Osteoblast (primary cell): ENCODE results near the gene CCNO. TPM values are rescaled to one million over a fixed set of nuclear protein-coding genes. Genes with fewer than 3 reads are reported as not detected.

ENCODE experiments used
- DNase-seq: peaks from one replicate; pipeline ENCODE4 v3.0.0; 2011; ENCODE audit warnings: low spot score, mixed read lengths; ENCODE audit not compliant: insufficient read length; ENCODE audit errors: missing footprints
- H2AFZ ChIP-seq: 2 replicates; pipeline ENCODE4 v1.6.0; 2011; ENCODE audit warnings: mild to moderate bottlenecking, low read length
- H3K27ac ChIP-seq: 2 replicates; pipeline ENCODE4 v1.5.1; 2011; ENCODE audit warnings: mild to moderate bottlenecking, low read depth, low read length, moderate library complexity
- H3K27me3 ChIP-seq: 2 replicates; pipeline ENCODE4 v1.6.0; 2012; ENCODE audit warnings: mild to moderate bottlenecking, control low read depth, inconsistent platforms, low read length, moderate library complexity; ENCODE audit not compliant: insufficient read depth
- H3K36me3 ChIP-seq: 2 replicates; pipeline ENCODE4 v1.5.1; 2011; ENCODE audit warnings: mild to moderate bottlenecking, low read length, control low read depth, moderate library complexity; ENCODE audit not compliant: insufficient read depth
- H3K4me1 ChIP-seq: 2 replicates; pipeline ENCODE4 v1.5.1; 2011; ENCODE audit warnings: mild to moderate bottlenecking, low read length, control low read depth, moderate library complexity; ENCODE audit not compliant: insufficient read depth
- H3K4me2 ChIP-seq: 2 replicates; pipeline ENCODE4 v1.6.0; 2011; ENCODE audit warnings: mild to moderate bottlenecking, low read length; ENCODE audit not compliant: insufficient read depth
- H3K4me3 ChIP-seq: fragments of 200-600 bp; sonication (generic); 3 replicates; pipeline ENCODE4 v1.5.1; 2012; ENCODE audit warnings: mild to moderate bottlenecking, low read length, inconsistent platforms; ENCODE audit not compliant: insufficient read depth
- H3K79me2 ChIP-seq: 2 replicates; pipeline ENCODE4 v1.6.0; 2012; ENCODE audit warnings: mild to moderate bottlenecking, low read length, control low read depth, inconsistent platforms; ENCODE audit not compliant: insufficient read depth
- H3K9me3 ChIP-seq: 2 replicates; pipeline ENCODE4 v1.5.1; 2011; ENCODE audit warnings: low read depth, low read length, control low read depth
- H4K20me1 ChIP-seq: 2 replicates; pipeline ENCODE4 v1.6.0; 2012; ENCODE audit warnings: mild to moderate bottlenecking, low read length, control low read depth; ENCODE audit not compliant: insufficient read depth
- total RNA-seq: library from RNA; depleted of rRNA; stranded (reverse); fragments of >200 nt; gene quantifications from 2 replicates; pipeline ENCODE4 v1.2.3, GENCODE V29; 2012
- TF ChIP-seq, protein P1 (sequence below): IDR thresholded peaks from 2 replicates; pipeline ENCODE4 v1.5.1; 2011; ENCODE audit warnings: mild to moderate bottlenecking, low read depth, low read length, moderate library complexity; ENCODE audit errors: extremely low read depth

Gene CCNO
- total RNA-seq, 1 donor = 1.4 TPM

DNA sequence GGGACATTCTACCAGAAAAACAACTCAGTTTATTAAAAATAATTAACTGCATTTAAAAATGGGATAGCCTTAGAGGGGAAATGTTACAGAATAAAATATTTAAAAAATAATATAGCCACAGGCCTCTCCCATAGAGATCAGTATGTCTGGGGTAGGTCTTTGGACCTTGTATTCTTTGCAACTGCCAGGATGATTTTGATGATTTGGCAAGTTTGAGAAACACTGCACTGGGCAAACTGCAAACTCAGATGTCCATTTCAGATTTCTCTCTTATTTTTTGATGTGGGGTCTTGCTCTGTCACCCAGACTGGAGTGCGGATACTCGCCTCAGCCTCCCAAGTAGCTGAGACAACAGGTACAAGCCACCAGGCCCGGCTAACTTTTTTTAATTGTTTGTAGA is 24.9 kb upstream of the CCNO start:
- Histone ChIP-seq H3K36me3 (peaks cover 58% of the 10 kb centered on the region), H4K20me1 (no peaks in the 10 kb centered on the region), H3K4me3 (no peak overlapping the region), H3K4me2 (no peak overlapping the region), H3K4me1 (no peaks in the 10 kb centered on the region), H3K27me3 (no peaks in the 10 kb centered on the region), H3K27ac (no peak overlapping the region), H3K9me3 (no peaks in the 10 kb centered on the region), H3K79me2 (no peaks in the 10 kb centered on the region), H2AFZ (no peak overlapping the region)
- DNase-seq = no peak
- TF ChIP-seq, protein P1, sequence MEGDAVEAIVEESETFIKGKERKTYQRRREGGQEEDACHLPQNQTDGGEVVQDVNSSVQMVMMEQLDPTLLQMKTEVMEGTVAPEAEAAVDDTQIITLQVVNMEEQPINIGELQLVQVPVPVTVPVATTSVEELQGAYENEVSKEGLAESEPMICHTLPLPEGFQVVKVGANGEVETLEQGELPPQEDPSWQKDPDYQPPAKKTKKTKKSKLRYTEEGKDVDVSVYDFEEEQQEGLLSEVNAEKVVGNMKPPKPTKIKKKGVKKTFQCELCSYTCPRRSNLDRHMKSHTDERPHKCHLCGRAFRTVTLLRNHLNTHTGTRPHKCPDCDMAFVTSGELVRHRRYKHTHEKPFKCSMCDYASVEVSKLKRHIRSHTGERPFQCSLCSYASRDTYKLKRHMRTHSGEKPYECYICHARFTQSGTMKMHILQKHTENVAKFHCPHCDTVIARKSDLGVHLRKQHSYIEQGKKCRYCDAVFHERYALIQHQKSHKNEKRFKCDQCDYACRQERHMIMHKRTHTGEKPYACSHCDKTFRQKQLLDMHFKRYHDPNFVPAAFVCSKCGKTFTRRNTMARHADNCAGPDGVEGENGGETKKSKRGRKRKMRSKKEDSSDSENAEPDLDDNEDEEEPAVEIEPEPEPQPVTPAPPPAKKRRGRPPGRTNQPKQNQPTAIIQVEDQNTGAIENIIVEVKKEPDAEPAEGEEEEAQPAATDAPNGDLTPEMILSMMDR = no peak

DNA sequence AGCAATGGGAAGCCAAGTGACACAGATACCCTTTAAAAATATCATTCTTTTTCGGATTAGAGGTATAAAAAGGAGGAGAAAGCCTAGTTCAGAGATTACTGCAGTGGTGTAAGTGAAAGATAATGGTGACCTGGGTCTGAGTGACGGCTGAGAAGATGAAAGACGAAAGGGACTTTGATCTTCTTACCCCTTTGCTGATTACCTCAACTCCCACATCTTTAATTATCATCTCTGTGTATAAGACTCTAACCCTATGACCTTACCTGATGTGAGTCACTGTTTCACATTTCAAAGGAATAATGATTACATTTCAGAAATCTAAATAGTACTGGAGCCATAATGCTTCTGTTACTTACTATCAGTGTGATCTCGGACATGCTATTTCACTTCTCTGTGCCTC is 21.4 kb upstream of the CCNO start:
- Histone ChIP-seq H3K36me3 (peaks cover 35% of the 10 kb centered on the region), H2AFZ (no peak overlapping the region), H3K27me3 (no peaks in the 10 kb centered on the region), H4K20me1 (no peaks in the 10 kb centered on the region), H3K27ac (no peak overlapping the region), H3K9me3 (no peaks in the 10 kb centered on the region), H3K4me3 (no peak overlapping the region), H3K4me2 (no peak overlapping the region), H3K79me2 (no peaks in the 10 kb centered on the region), H3K4me1 (no peaks in the 10 kb centered on the region)
- TF ChIP-seq, protein P1 = no peak
- DNase-seq = no peak

DNA sequence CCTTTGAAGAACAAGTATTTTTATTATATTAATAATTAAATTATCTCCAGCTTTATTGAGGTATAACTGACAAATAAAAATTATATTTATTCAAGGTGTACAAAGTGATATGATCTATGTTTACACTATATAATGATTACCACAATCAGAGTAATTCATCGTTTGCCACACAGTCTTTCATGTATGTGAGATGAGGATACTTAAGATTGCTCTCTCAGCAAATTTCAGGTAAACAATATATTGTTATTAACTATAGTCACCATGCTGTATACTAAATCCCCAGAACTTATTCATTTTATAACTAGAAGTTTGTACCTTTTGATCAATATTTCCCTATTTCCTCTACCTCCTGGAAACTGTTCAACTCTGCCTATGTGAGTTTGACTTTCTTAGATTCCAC is 16.7 kb upstream of the CCNO start:
- H3K4me2 ChIP-seq = no peak overlapping the region
- no peaks in the 10 kb centered on the region for H3K4me1 ChIP-seq
- TF ChIP-seq, protein P1 = no peak
- no peaks in the 10 kb centered on the region for H3K9me3 ChIP-seq
- no peaks in the 10 kb centered on the region for H4K20me1 ChIP-seq
- H3K36me3 ChIP-seq = no peaks in the 10 kb centered on the region
- no peak overlapping the region for H2AFZ ChIP-seq
- no peak for DNase-seq
- no peaks in the 10 kb centered on the region for H3K27me3 ChIP-seq
- no peak overlapping the region for H3K4me3 ChIP-seq
- H3K79me2 ChIP-seq = no peaks in the 10 kb centered on the region
- H3K27ac ChIP-seq = no peak overlapping the region

DNA sequence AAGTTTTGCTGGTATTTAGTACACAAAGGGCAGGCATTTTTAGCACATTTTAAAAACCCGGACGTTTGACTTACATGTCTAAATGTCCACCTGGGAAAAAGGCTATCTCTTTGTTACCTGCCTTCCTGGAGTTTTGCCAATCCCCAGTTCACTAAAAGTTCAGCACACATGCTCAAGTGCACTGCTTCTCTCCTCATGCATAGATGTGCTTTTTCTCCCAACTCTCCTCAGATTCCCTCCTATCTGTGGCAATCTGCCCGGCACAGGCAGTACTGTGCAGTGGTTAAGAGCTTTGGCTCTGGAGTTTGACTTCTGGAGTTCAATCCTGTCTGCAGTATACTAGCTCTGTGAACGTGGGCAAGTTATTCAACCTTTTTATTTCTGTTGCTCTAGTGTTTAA is 8.3 kb upstream of the CCNO start:
- Histone ChIP-seq H3K79me2 (no peaks in the 10 kb centered on the region), H3K9me3 (no peaks in the 10 kb centered on the region), H4K20me1 (no peaks in the 10 kb centered on the region), H2AFZ (no peak overlapping the region), H3K27ac (no peak overlapping the region), H3K4me1 (no peaks in the 10 kb centered on the region), H3K27me3 (peaks cover 4% of the 10 kb centered on the region), H3K36me3 (no peaks in the 10 kb centered on the region), H3K4me3 (no peak overlapping the region), H3K4me2 (no peak overlapping the region)
- no peak for DNase-seq
- TF ChIP-seq, protein P1 = no peak
